ENCODE data around the gene COG6. TPM values are rescaled to one million over a fixed set of nuclear protein-coding genes. Genes with fewer than 3 reads are reported as not detected.

The COG6 gene
- total RNA-seq (10 to 100 TPM; 10.8 to 52.7 (median 32.9) TPM), polyA plus RNA-seq (10 to 100 TPM in 1 of 2 donors, 1 to 10 TPM in 1; 6.3 to 12.9 TPM)
- long read RNA-seq, donor 1, transcript COG6-204 (19 exons, 3,563 nt), result major isoform, 14 of 19 reads
- long read RNA-seq, donor 1, partial matches to known transcripts, result 2 of 19 reads
- long read RNA-seq, donor 1, other reads (novel, unspliced or antisense), result 3 of 19 reads
- long read RNA-seq, donor 2, transcript COG6-204 (19 exons, 3,563 nt), result major isoform, 34 of 48 reads
- long read RNA-seq, donor 2, partial matches to known transcripts, result 5 of 48 reads
- long read RNA-seq, donor 2, other reads (novel, unspliced or antisense), result 9 of 48 reads
- long read RNA-seq, donor 3, transcript COG6-204 (19 exons, 3,563 nt), result major isoform, 10 of 15 reads
- long read RNA-seq, donor 3, partial matches to known transcripts, result 3 of 15 reads
- long read RNA-seq, donor 3, other reads (novel, unspliced or antisense), result 2 of 15 reads

GRCh38 chr13:39655569-39656324 is at the start of gene COG6:
Gene COG6 (plus strand): TSS chr13:39655662. CDS start chr13:39655727, 65 bp downstream.
- Histone ChIP-seq H3K27me3 (no peaks in the 10 kb centered on the region), H3K4me1 (peaks cover 0 to 24% (median 8%) of the 10 kb centered on the region in 12 donors), H3K27ac (peak within 1 kb of the TSS in 11 of 12 donors; percentile 39 to 86 (median 77)), H3K9me3 (no peaks in the 10 kb centered on the region), H3K4me3 (peak within 1 kb of the TSS; percentile 66 to 98 (median 82)), H3K36me3 (peaks cover 0 to 17% (median 12%) of the 10 kb centered on the region in 9 donors)
- ATAC-seq, result peak; percentile 87 to 99 (median 98)
- peak; percentile 87 to 96 (median 93) for DNase-seq
- TF ChIP-seq POLR2A (IDR thresholded peaks at IDR 0.05), result peak in 1 of 2 donors; percentile 66
- peak in 5 of 12 donors; percentile 8 to 52 (median 19) for TF ChIP-seq CTCF (IDR thresholded peaks at IDR 0.05)
- 0 to 1% (median 0%) methylated on average over 37 to 59 of the region's 59 CpGs for WGBS, 4 donors
- intact Hi-C loops (cut with DNase I), result no loop called here

DNA sequence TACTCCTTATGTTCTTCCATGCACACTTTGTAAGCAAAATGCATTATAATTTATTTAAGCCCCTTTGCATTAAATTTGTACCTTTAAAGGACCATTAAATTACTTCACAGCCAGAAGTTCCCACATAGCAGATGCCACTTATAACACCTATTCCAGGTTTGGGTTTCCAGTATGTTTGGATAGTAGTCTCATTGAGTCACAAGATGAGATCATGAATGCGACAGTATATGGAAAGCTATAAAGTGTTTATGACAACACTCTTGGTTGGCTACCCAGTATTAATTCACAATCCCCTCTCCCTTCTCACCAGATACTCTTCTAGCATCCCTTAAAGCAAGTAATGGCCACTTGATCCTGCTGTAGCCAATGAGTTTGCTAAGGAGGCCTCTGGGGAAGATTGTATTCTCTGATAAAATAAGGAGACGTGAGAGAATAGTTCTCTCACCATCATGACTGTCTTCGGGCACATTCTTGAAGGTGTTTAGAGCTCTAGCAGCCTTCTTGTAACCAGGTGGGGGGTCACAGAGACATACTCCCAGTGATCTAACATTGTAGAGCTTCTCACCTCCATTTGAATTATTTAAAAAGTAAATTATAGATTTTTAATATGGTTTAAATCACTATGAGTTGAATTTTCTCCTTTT is 49.7 kb upstream of the COG6 start:
- Histone ChIP-seq H3K36me3 (peaks cover 0 to 3% (median 0%) of the 10 kb centered on the region in 9 donors), H3K4me1 (peaks cover 0 to 20% (median 6%) of the 10 kb centered on the region in 12 donors), H3K27ac (no peak overlapping the region), H3K27me3 (peaks cover 0 to 15% (median 0%) of the 10 kb centered on the region in 9 donors), H3K4me3 (no peak overlapping the region), H3K9me3 (no peaks in the 10 kb centered on the region)
- intact Hi-C loops (cut with DNase I), result loop anchor here in 1 of 10 donors (10.0 kb wide), 1 partner anchor 261 kb away; no protein-coding TSS in a partner anchor
- DNase-seq (no peak), ATAC-seq (no peak)
- no peak for TF ChIP-seq POLR2A (IDR thresholded peaks at IDR 0.05)
- no peak for TF ChIP-seq CTCF (IDR thresholded peaks at IDR 0.05)
- WGBS, 4 donors, result 88 to 95% (median 92%) methylated on average over 3 of the region's 3 CpGs

DNA sequence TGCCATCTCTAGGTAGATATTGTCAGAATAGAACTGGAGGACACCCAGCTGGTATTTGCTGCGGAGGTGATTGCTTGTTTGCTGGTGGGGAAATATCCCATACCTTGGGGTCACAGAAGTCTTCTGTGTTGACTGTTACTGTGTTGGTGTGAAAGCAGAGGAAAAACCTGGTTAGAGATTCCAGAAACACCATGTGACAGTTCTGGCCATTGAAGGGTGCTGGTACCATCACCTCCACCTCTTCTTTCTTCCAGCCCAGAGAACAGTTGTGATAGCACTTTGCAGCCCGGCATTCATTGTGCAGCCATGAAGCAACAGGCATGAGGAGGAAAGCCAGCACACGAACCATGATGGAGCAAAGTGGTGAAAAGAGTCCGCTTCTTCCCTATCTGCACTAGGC is 47.6 kb upstream of the COG6 start:
- Histone ChIP-seq H3K36me3 (no peaks in the 10 kb centered on the region), H3K4me3 (no peak overlapping the region), H3K27ac (no peak overlapping the region), H3K27me3 (peaks cover 0 to 6% (median 0%) of the 10 kb centered on the region in 9 donors), H3K4me1 (peaks cover 0 to 12% (median 3%) of the 10 kb centered on the region in 12 donors), H3K9me3 (no peaks in the 10 kb centered on the region)
- 96 to 98% (median 97%) methylated on average over 4 of the region's 4 CpGs for WGBS, 4 donors
- intact Hi-C loops (cut with DNase I), result loop anchor here in 1 of 10 donors (10.0 kb wide), 1 partner anchor 263 kb away; no protein-coding TSS in a partner anchor
- ATAC-seq, result no peak
- TF ChIP-seq POLR2A (IDR thresholded peaks at IDR 0.05) (no peak), CTCF (IDR thresholded peaks at IDR 0.05) (no peak)
- no peak for DNase-seq
